ENCODE data around the gene GALK1. TPM values are rescaled to one million over a fixed set of nuclear protein-coding genes. Genes with fewer than 3 reads are reported as not detected.

Gene GALK1
- total RNA-seq, 1 experiment from 2014 or later = 35.8 TPM

GRCh38 chr17:75783803-75784472 is 18.9 kb upstream of the GALK1 start:
- H3K36me3 ChIP-seq (ENCODE audit: control insufficient read depth, insufficient read depth, low read length) = peaks cover 5% of the 10 kb centered on the region; the same call in 1 of the 2 replicates
- peak overlapping the region; percentile 59 to 76 for H3K4me3 ChIP-seq (ENCODE audit: low read depth in 2 of 2, low read length in 2 of 2)
- ChIA-PET CTCF (interaction anchor here (0.6 to 1.2 kb wide), 5 partner anchors 21 to 183 kb away, joined by 3 to 7 read pairs (median 4); no protein-coding TSS in a partner anchor), POLR2A (interaction anchor here (0.5 kb wide), 2 partner anchors 23 to 182 kb away, joined by 5 to 11 read pairs; no protein-coding TSS in a partner anchor)
- ATAC-seq (peak; percentile 5), DNase-seq (ENCODE audit: low read depth, low spot score) (no peak)
- in situ Hi-C loops (cut with HindIII; ENCODE audit: low pct_unique_long_range_greater_than_20kb, low sequenced_read_pairs) = no loop called here
- peaks cover 44% of the 10 kb centered on the region for H3K4me1 ChIP-seq (ENCODE audit: control insufficient read depth, insufficient read depth, low read length)
- BruUV-seq (replicated peaks) = no TSS peak
- H3K9me3 ChIP-seq (ENCODE audit: control insufficient read depth, insufficient read depth, low read depth, low read length) = no peaks in the 10 kb centered on the region
- H3K27ac ChIP-seq (ENCODE audit: low read length) = peak overlapping the region; percentile 100
- intact Hi-C loops (cut with micrococcal nuclease; ENCODE audit: unreplicated experiment) = no loop called here
- TF ChIP-seq SIN3A (IDR thresholded peaks at IDR 0.05; ENCODE audit: borderline replicate concordance, insufficient read depth, low read depth, low read length) = no peak
- no peak for TF ChIP-seq POLR2AphosphoS5 (IDR thresholded peaks at IDR 0.05; ENCODE audit: low read depth, low read length)
- no peak for TF ChIP-seq TCF7L2 (IDR thresholded peaks at IDR 0.05; ENCODE audit: low read depth, low read length)
- no peak for TF ChIP-seq REST (IDR thresholded peaks at IDR 0.05; ENCODE audit: insufficient read depth in 1 of 2, low read depth in 2 of 2, low read length in 1 of 2)
- TF ChIP-seq CTCF (IDR thresholded peaks at IDR 0.05) = no peak
- no peaks in the 10 kb centered on the region for H3K27me3 ChIP-seq (ENCODE audit: control insufficient read depth, insufficient read depth, low read length)

GRCh38 chr17:75783069-75783783 is 18.2 kb upstream of the GALK1 start:
- H3K27me3 ChIP-seq (ENCODE audit: control insufficient read depth, insufficient read depth, low read length) = no peaks in the 10 kb centered on the region
- H3K27ac ChIP-seq (ENCODE audit: low read length) = peak overlapping the region; percentile 100
- CTCF ChIA-PET = interaction anchor here (0.6 to 1.2 kb wide), 5 partner anchors 64 to 183 kb away, joined by 3 to 6 read pairs (median 4); no protein-coding TSS in a partner anchor
- DNase-seq (ENCODE audit: low read depth, low spot score) = no peak
- no peak overlapping the region; a peak in 1 of 4 replicates for H3K4me3 ChIP-seq (ENCODE audit: low read depth in 2 of 2, low read length in 2 of 2)
- in situ Hi-C loops (cut with HindIII; ENCODE audit: low pct_unique_long_range_greater_than_20kb, low sequenced_read_pairs) = no loop called here
- H3K36me3 ChIP-seq (ENCODE audit: control insufficient read depth, insufficient read depth, low read length) = peaks cover 9% of the 10 kb centered on the region; the same call in 1 of the 2 replicates
- no peak for ATAC-seq
- no TSS peak for BruUV-seq (replicated peaks)
- POLR2A ChIA-PET = interaction anchor here (0.5 kb wide), 2 partner anchors 22 to 182 kb away, joined by 5 to 11 read pairs; no protein-coding TSS in a partner anchor
- no peaks in the 10 kb centered on the region for H3K9me3 ChIP-seq (ENCODE audit: control insufficient read depth, insufficient read depth, low read depth, low read length)
- intact Hi-C loops (cut with micrococcal nuclease; ENCODE audit: unreplicated experiment) = no loop called here
- TF ChIP-seq REST (IDR thresholded peaks at IDR 0.05; ENCODE audit: insufficient read depth in 1 of 2, low read depth in 2 of 2, low read length in 1 of 2) (no peak), CTCF (IDR thresholded peaks at IDR 0.05) (peak; percentile 78; the same call in 1 of the 2 replicates), POLR2AphosphoS5 (IDR thresholded peaks at IDR 0.05; ENCODE audit: low read depth, low read length) (no peak), TCF7L2 (IDR thresholded peaks at IDR 0.05; ENCODE audit: low read depth, low read length) (no peak), SIN3A (IDR thresholded peaks at IDR 0.05; ENCODE audit: borderline replicate concordance, insufficient read depth, low read depth, low read length) (no peak)
- peaks cover 44% of the 10 kb centered on the region for H3K4me1 ChIP-seq (ENCODE audit: control insufficient read depth, insufficient read depth, low read length)

Measured in Panc1 (cell line).